Ovary (tissue), 10 donors: ENCODE results near the gene NAP1L1. TPM values are rescaled to one million over a fixed set of nuclear protein-coding genes. Genes with fewer than 3 reads are reported as not detected.
A peak's percentile ranks its signal among the peaks of the same experiment; 100 is the strongest.

ENCODE experiments used
- DNase-seq, 5 donors: peaks; one replicate each; pipeline ENCODE4 v3.0.0-alpha.2; 2019 to 2020
- H3K27ac ChIP-seq, 2 donors: fragments of 200-600 bp; one replicate each; pipeline versions ENCODE4 v1.5.1 to v1.8.0; 2019 to 2022
- H3K27me3 ChIP-seq: fragments of 200-600 bp; one replicate; pipeline ENCODE4 v1.8.0; 2022
- H3K36me3 ChIP-seq: fragments of 200-600 bp; sonication (generic); one replicate; pipeline ENCODE4 v1.5.1; 2019
- H3K4me1 ChIP-seq: one replicate; pipeline ENCODE4 v1.8.1; 2013; ENCODE audit warnings: mild to moderate bottlenecking, moderate library complexity; ENCODE audit not compliant: insufficient read depth
- H3K4me3 ChIP-seq: fragments of 200-600 bp; sonication (generic); one replicate; pipeline ENCODE4 v1.5.1; 2017
- H3K9me3 ChIP-seq, 2 donors: fragments of 200-600 bp in 1 of 2; sonication (generic) in 1 of 2; one replicate each; pipeline versions ENCODE4 v1.5.1 to v1.8.1; 2013 to 2019; ENCODE audit warnings: mild to moderate bottlenecking in 1 of 2, moderate library complexity in 1 of 2
- EP300 ChIP-seq: sonication (generic); formaldehyde crosslinking; IDR thresholded peaks from one replicate; pipeline ENCODE4 v1.6.1; 2017; ENCODE audit warnings: antibody characterized with exemption
- POLR2A ChIP-seq: fragments of 450-650 bp; IDR thresholded peaks from one replicate; pipeline ENCODE4 v1.6.1; 2017; ENCODE audit warnings: antibody characterized with exemption, mild to moderate bottlenecking, moderate library complexity
- WGBS, 3 donors: extraction: QIAGEN DNeasy Blood & Tissue Kit in 1 of 3; methylation state at CpG; one replicate each; pipeline versions ENCODE4 v1.1.5 to v1.1.7; 2013 to 2017; 5-methylcytosine and 5-hydroxymethylcytosine counted together
- intact Hi-C, 4 donors: fragments of 100-400 bp; cut with DNase I; formaldehyde crosslinking; loops; one replicate each; pipeline versions ENCODE4 v1.11.0 to v1.15.1; 2022 to 2023
- long read RNA-seq, 3 donors: library from polyadenylated mRNA in 2 of 3; unstranded in 2 of 3; transcript quantifications; one replicate each; pipeline ENCODE4 v2.0.0 and lab custom pipeline, GENCODE V29; 2021 to 2026
- polyA plus RNA-seq, 2 donors: library from polyadenylated mRNA; stranded (reverse); fragments of 200-250 nt in 1 of 2; fragments of 350-450 nt in 1 of 2; fragmentation: Illumina TruSeq in 1 of 2; extraction: RNeasy Lipid Tissue Mini Kit (QIAGEN cat#74804) in 1 of 2; gene quantifications; one replicate each; pipeline ENCODE4 v1.2.3, GENCODE V29; 2013 to 2014
- total RNA-seq, 7 donors: library from RNA; depleted of rRNA in 2 of 7; stranded (reverse); fragments of >200 nt in 2 of 7; fragmentation: NEBNext Ultra II Directional in 3 of 7; extraction: Animal tissue kit (Norgen Biotek cat#: 25700) in 3 of 7; gene quantifications; one replicate each; pipeline versions ENCODE4 v1.1.0 to v1.2.4, GENCODE V29; 2016 to 2023
- TF ChIP-seq, protein P1 (sequence below), 3 donors: fragments of 450-650 bp in 2 of 3; fragments of 200-600 bp in 1 of 3; IDR thresholded peaks; one replicate each; pipeline versions ENCODE4 v1.5.1 to v1.8.0; 2016 to 2022; ENCODE audit warnings: antibody characterized with exemption in 3 of 3, mild to moderate bottlenecking in 1 of 3
- donor health status: DM: no; HTN: no; CAD: no; lungs with moderate emphysema.
- donor health status: DM: no; HTN: no; CAD: no.
- donor health status: Bipolar disorder and iron deficiency.
- donor health status: DM: yes; HTN: yes; CAD: no.
- donor health status: DM: no; HTN: no; CAD: no.
- donor health status: DM: yes; HTN: yes; CAD: no.

NAP1L1 gene, protein sequence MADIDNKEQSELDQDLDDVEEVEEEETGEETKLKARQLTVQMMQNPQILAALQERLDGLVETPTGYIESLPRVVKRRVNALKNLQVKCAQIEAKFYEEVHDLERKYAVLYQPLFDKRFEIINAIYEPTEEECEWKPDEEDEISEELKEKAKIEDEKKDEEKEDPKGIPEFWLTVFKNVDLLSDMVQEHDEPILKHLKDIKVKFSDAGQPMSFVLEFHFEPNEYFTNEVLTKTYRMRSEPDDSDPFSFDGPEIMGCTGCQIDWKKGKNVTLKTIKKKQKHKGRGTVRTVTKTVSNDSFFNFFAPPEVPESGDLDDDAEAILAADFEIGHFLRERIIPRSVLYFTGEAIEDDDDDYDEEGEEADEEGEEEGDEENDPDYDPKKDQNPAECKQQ
- total RNA-seq: 1,000 to 10,000 TPM in 1 of 7 donors, 100 to 1,000 TPM in 6; 500 to 1,115 (median 750) TPM
- polyA plus RNA-seq: 100 to 1,000 TPM; 575 to 820 TPM
- long read RNA-seq, donor 1, full-length matches to known transcripts: 250 of 399 reads
- long read RNA-seq, donor 1, partial matches to known transcripts: 64 of 399 reads
- long read RNA-seq, donor 1, other reads (novel, unspliced or antisense): 85 of 399 reads
- long read RNA-seq, donor 2, full-length matches to known transcripts: 70 of 123 reads
- long read RNA-seq, donor 2, partial matches to known transcripts: 25 of 123 reads
- long read RNA-seq, donor 2, other reads (novel, unspliced or antisense): 28 of 123 reads
- long read RNA-seq, donor 3, full-length matches to known transcripts: 130 of 180 reads
- long read RNA-seq, donor 3, partial matches to known transcripts: 16 of 180 reads
- long read RNA-seq, donor 3, other reads (novel, unspliced or antisense): 34 of 180 reads

DNA sequence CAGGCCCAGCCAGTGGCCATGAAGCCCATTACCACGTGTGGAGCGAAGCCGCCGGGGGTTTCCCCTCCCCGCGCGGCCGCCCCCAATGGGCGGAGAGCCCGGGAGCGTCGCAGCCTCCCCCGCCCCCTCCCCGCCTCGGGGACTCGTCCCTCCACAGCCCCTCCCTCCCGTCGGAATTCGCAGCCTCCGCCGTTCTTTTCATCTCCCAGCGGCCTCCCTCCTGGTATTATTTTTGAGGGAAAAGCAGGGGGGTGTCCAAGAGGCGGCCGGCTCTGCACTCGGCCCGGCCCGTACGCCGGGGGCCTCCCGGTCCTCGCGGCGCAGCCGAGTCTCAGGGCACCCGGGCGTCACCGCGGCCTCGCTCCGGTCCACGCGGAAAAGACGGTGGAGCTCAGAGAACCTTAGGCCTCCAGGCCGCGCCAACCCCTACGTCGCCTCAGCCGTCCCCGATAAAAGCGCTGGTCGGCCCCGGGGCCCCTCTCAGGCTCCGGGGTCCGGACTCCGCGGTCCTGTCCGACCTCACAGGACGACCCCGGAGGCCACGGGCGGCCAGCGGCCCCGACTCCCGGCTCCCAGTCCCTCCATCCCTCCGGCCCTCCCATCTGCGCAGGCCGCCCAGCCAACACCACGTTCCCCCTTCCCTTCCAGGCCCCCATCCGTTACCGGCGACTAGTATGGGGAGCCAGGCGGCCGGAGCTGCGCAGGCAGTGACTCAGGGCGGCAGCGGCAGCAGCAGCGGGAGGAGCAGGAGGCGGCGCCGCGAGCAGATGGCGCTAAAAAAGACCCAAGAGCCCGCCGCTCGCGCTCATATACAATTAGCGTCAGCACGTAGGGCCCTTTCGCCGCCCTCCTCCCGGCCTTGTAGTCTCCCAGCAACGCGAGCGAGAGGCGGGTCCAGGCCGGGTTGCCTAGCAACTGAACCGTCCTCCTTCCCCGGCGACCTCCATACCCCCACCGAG lies at the start of gene NAP1L1:
Gene NAP1L1, minus strand, starts transcription at position 782 of the 959 bp plus-strand sequence. CDS start 10,466 bp downstream, outside the sequence.
- Histone ChIP-seq H3K9me3 (no peaks in the 10 kb centered on the region), H3K27me3 (no peaks in the 10 kb centered on the region), H3K27ac (peak within 1 kb of the TSS; percentile 95 to 99), H3K4me3 (peak within 1 kb of the TSS; percentile 81), H3K36me3 (no peaks in the 10 kb centered on the region), H3K4me1 (no peaks in the 10 kb centered on the region)
- intact Hi-C loops: loop anchor here in 1 of 4 donors (2.0 kb wide), 1 partner anchor 53 kb away; the partner anchor contains the start of gene PHLDA1
- 0 to 1% (median 1%) methylated on average over 66 to 100 of the region's 100 CpGs for WGBS, 3 donors
- DNase-seq: peak; percentile 96 to 98 (median 98)
- no peak for TF ChIP-seq EP300
- TF ChIP-seq POLR2A: peak; percentile 84

DNA sequence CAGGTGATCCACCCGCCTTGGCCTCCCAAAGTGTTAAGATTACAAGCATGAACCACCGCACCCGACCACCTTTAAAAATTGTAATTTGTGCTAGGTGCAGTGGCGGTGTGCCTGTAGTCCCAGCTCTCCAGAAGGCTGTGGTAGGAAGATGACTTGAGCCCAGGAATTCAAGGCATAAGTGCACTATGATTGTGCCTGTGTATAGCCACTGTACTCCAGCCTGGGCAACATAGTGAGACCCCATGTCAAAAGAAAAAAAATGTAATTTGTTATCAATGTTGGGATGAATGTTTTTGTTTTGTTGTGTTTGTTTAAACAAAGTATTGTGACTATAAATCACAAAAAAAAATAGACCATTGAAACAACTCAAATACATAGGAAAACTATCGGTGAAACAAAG lies 43.1 kb upstream of the NAP1L1 start:
- H3K27ac ChIP-seq: no peak overlapping the region
- H3K4me3 ChIP-seq: no peak overlapping the region
- no peaks in the 10 kb centered on the region for H3K27me3 ChIP-seq
- H3K4me1 ChIP-seq: no peaks in the 10 kb centered on the region
- TF ChIP-seq, protein P1, sequence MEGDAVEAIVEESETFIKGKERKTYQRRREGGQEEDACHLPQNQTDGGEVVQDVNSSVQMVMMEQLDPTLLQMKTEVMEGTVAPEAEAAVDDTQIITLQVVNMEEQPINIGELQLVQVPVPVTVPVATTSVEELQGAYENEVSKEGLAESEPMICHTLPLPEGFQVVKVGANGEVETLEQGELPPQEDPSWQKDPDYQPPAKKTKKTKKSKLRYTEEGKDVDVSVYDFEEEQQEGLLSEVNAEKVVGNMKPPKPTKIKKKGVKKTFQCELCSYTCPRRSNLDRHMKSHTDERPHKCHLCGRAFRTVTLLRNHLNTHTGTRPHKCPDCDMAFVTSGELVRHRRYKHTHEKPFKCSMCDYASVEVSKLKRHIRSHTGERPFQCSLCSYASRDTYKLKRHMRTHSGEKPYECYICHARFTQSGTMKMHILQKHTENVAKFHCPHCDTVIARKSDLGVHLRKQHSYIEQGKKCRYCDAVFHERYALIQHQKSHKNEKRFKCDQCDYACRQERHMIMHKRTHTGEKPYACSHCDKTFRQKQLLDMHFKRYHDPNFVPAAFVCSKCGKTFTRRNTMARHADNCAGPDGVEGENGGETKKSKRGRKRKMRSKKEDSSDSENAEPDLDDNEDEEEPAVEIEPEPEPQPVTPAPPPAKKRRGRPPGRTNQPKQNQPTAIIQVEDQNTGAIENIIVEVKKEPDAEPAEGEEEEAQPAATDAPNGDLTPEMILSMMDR (IDR thresholded peaks at IDR 0.05): no peak
- TF ChIP-seq EP300 (no peak), POLR2A (no peak)
- DNase-seq: no peak
- no peaks in the 10 kb centered on the region for H3K9me3 ChIP-seq
- intact Hi-C loops: no loop called here
- no peaks in the 10 kb centered on the region for H3K36me3 ChIP-seq
- 91 to 93% (median 93%) methylated on average over 5 of the region's 5 CpGs for WGBS, 3 donors

DNA sequence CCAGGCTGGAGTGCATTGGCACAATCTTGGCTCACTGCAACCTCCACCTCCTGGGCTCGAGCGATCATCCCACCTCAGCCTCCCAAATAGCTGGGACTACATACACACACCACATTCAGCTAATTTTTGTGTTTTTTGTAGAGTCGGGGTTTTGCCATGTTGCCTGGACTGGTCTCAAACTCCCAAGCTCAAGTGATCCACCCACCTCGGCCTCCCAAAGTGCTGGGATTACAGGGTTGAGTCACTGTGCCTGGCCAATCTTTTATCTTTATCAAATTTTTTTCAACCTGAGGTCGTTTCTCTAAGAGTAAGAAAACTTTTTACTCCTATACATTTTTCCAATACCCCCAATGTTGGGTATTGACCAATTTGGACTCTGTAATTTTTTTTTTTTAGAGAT lies 40.0 kb upstream of the NAP1L1 start:
- 57 to 70% (median 68%) methylated on average over 5 of the region's 5 CpGs for WGBS, 3 donors
- H3K36me3 ChIP-seq: no peaks in the 10 kb centered on the region
- no peak for DNase-seq
- no peak overlapping the region for H3K27ac ChIP-seq
- H3K27me3 ChIP-seq: no peaks in the 10 kb centered on the region
- no peak overlapping the region for H3K4me3 ChIP-seq
- TF ChIP-seq POLR2A: no peak
- no peak for TF ChIP-seq EP300
- TF ChIP-seq, protein P1 (IDR thresholded peaks at IDR 0.05): no peak
- H3K9me3 ChIP-seq: no peaks in the 10 kb centered on the region
- H3K4me1 ChIP-seq: no peaks in the 10 kb centered on the region
- intact Hi-C loops: no loop called here

DNA sequence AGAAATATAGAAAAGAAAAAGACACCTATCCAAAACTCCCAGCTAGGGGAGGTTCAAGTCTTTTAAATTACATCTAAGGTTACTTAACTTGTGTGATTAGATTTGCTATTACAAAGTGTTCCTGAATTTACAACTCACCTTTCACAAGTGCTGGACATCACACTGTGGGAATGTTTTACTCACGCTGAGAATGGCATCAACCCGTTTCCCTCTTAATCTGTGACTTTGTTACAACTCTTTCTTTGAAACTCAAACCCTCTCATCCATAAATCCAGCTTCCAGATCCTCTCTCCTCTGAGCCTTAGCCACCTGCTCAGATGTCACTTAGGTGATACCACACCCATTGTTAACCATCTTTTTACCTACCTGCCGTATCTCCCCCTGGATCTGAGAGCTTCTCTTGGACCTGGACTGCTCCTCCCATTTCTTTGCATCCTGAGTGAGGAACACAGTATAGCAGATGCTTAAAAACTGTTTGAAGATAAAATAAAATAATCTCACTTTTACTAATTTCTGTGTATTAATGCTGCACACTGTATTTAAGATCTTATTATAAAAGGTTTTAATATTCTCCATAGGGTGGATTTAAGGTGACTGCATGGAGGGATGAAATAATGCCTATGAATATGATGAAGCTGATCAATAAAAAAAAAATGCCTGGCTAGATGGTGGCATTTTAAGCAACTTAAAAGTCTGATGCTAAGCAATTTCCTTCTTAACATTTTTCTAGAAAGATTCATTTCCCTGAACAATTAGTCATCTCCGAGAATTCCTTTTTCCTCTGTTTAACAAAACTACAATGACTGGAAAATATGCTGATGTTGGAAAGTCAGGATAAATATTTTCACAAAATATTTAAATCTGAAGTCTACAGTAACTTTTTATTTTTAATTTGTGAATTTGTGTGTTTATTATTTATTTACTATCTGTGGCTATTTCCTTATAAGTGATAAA lies 39.1 kb upstream of the NAP1L1 start:
- Histone ChIP-seq H3K4me1 (no peaks in the 10 kb centered on the region), H3K27ac (no peak overlapping the region), H3K36me3 (no peaks in the 10 kb centered on the region), H3K27me3 (no peaks in the 10 kb centered on the region), H3K9me3 (no peaks in the 10 kb centered on the region), H3K4me3 (no peak overlapping the region)
- 23 to 34% (median 25%) methylated on average over 4 of the region's 4 CpGs for WGBS, 3 donors
- DNase-seq: no peak
- intact Hi-C loops: no loop called here
- no peak for TF ChIP-seq EP300
- TF ChIP-seq, protein P1 (IDR thresholded peaks at IDR 0.05): no peak
